ENCODE data around the gene LNX1. TPM values are rescaled to one million over a fixed set of nuclear protein-coding genes. Genes with fewer than 3 reads are reported as not detected.

Gene LNX1
- total RNA-seq, 1 experiment from 2014 or later = 1.7 TPM

GRCh38 chr4:53483250-53483649 lies 108.0 kb downstream of the LNX1 start:
- H3K4me3 Mint-ChIP-seq = no peak overlapping the region
- H3K4me2 ChIP-seq (ENCODE audit: insufficient read depth, insufficient read length, low read length) = no peak overlapping the region
- H3K18ac ChIP-seq (ENCODE audit: insufficient read length, low read depth, low read length) = no peak overlapping the region
- no peak overlapping the region for H3K56ac ChIP-seq (ENCODE audit: insufficient read length, low read depth, low read length)
- H3K4me1 Mint-ChIP-seq = peaks cover 32 to 36% of the 10 kb centered on the region in 2 experiments
- no peak overlapping the region for H3K27ac Mint-ChIP-seq
- no peak for DNase-seq
- H2BK15ac ChIP-seq (ENCODE audit: low read depth, low read length) = no peak overlapping the region
- H4K8ac ChIP-seq (replicated peaks; ENCODE audit: insufficient read length, low read depth, low read length) = no peak overlapping the region
- H3T11ph ChIP-seq (ENCODE audit: low read length) = no peak overlapping the region
- H4K91ac ChIP-seq (ENCODE audit: insufficient read length, low read depth, low read length) = no peak overlapping the region
- no peak overlapping the region for H2BK120ac ChIP-seq (ENCODE audit: low read depth, low read length, poor library complexity, severe bottlenecking)
- H2BK12ac ChIP-seq (ENCODE audit: insufficient read length, low read depth, low read length) = no peak overlapping the region
- no peak overlapping the region for H2AFZ ChIP-seq (ENCODE audit: low read length)
- no peak overlapping the region for H3K14ac ChIP-seq (ENCODE audit: insufficient read depth, low read length)
- H3K9ac ChIP-seq (ENCODE audit: extremely low read depth, insufficient read length, low read length) = no peak overlapping the region
- H3K27me3 Mint-ChIP-seq (ENCODE audit: low read depth) = no peaks in the 10 kb centered on the region; the same call in none of the 2 replicates
- no peaks in the 10 kb centered on the region for H3K9me3 ChIP-seq (ENCODE audit: control insufficient read depth, low read depth, low read length)
- H2BK20ac ChIP-seq (ENCODE audit: low read depth, low read length, poor library complexity, severe bottlenecking) = no peak overlapping the region
- no peak overlapping the region for H3K4ac ChIP-seq (ENCODE audit: low read depth, low read length)
- no peaks in the 10 kb centered on the region for H3K23me2 ChIP-seq (ENCODE audit: insufficient read length, low read depth, low read length, poor library complexity, severe bottlenecking)
- H4K5ac ChIP-seq (ENCODE audit: insufficient read length, low read depth, low read length) = no peak overlapping the region
- no peak overlapping the region for H2BK5ac ChIP-seq (ENCODE audit: insufficient read length, low read length)
- H3K23ac ChIP-seq (ENCODE audit: insufficient read length, low read depth, low read length) = no peak overlapping the region
- no peak for TF ChIP-seq CTCF (conservative IDR thresholded peaks at IDR 0.05)
- H2AK5ac ChIP-seq (ENCODE audit: insufficient read length, low read length) = no peak overlapping the region
- H3K36me3 Mint-ChIP-seq (ENCODE audit: insufficient read depth in 1 of 3, low read depth in 3 of 3) = peaks cover 0 to 15% (median 0%) of the 10 kb centered on the region in 3 experiments; a peak in 1 of 7 replicates
- H3K79me2 ChIP-seq (ENCODE audit: insufficient read depth, low read length) = no peaks in the 10 kb centered on the region
- H4K20me1 ChIP-seq (ENCODE audit: control insufficient read depth, insufficient read depth, insufficient read length) = no peaks in the 10 kb centered on the region
- H3K9me3 Mint-ChIP-seq = no peaks in the 10 kb centered on the region; a peak in 1 of 5 replicates
- no peaks in the 10 kb centered on the region for H3K27me3 ChIP-seq (ENCODE audit: insufficient read depth, low read length)
- H3K4me1 ChIP-seq (ENCODE audit: insufficient read depth, low read length) = peaks cover 3% of the 10 kb centered on the region
- no peaks in the 10 kb centered on the region for H3K79me1 ChIP-seq (ENCODE audit: insufficient read depth, low read depth, low read length, poor library complexity, severe bottlenecking)
- no CpG with 5 or more reads among the region's 1 CpG for WGBS (ENCODE audit: extremely low coverage, insufficient read length, low lambda C conversion rate)
- no peak overlapping the region for H3K27ac ChIP-seq (ENCODE audit: insufficient read length, low read depth, low read length)
